Heart right ventricle (tissue), 16 donors: Measurements from ENCODE around the gene ZAP70. TPM values are rescaled to one million over a fixed set of nuclear protein-coding genes. Genes with fewer than 3 reads are reported as not detected.

Experiments
- ATAC-seq, 8 donors: fragments of 200-7000 bp; cut with Tn5 transposase; one replicate each; pipeline ENCODE4 v1.9.1; 2020; ENCODE audit warnings: mild to moderate bottlenecking in 8 of 8, moderate library complexity in 8 of 8, moderate number of reproducible peaks in 1 of 8
- DNase-seq, 2 donors: peaks; one replicate each; pipeline ENCODE4 v3.0.0-alpha.2; 2020
- H3K27ac ChIP-seq, 10 donors: fragments of 200-600 bp; sonication (generic) in 2 of 10; one replicate each; pipeline versions ENCODE4 v1.5.0 to v1.8.0; 2020 to 2022; ENCODE audit warnings: mild to moderate bottlenecking in 3 of 10
- H3K27me3 ChIP-seq, 7 donors: fragments of 200-600 bp; one replicate each; pipeline ENCODE4 v1.8.0; 2021 to 2022; ENCODE audit warnings: mild to moderate bottlenecking in 2 of 7
- H3K36me3 ChIP-seq, 9 donors: fragments of 200-600 bp; sonication (generic) in 1 of 9; one replicate each; pipeline versions ENCODE4 v1.5.0 to v1.8.0; 2020 to 2022; ENCODE audit warnings: mild to moderate bottlenecking in 2 of 9
- H3K4me1 ChIP-seq, 9 donors: fragments of 200-600 bp; sonication (generic) in 1 of 9; one replicate each; pipeline versions ENCODE4 v1.5.0 to v1.8.0; 2020 to 2022; ENCODE audit warnings: mild to moderate bottlenecking in 4 of 9
- H3K4me3 ChIP-seq, 10 donors: fragments of 200-600 bp; sonication (generic) in 2 of 10; one replicate each; pipeline versions ENCODE4 v1.5.0 to v1.8.0; 2020 to 2022; ENCODE audit warnings: mild to moderate bottlenecking in 7 of 10, moderate library complexity in 2 of 10
- H3K9me3 ChIP-seq, 11 donors: fragments of 200-600 bp in 10 of 11; sonication (generic) in 2 of 11; one replicate each; pipeline versions ENCODE4 v1.5.0 to v1.8.0; 2013 to 2022; ENCODE audit warnings: mild to moderate bottlenecking in 2 of 11, control low read depth in 1 of 11, moderate library complexity in 1 of 11
- CTCF ChIP-seq, 9 donors: fragments of 200-600 bp; sonication (generic) in 2 of 9; IDR thresholded peaks; one replicate each; pipeline versions ENCODE4 v1.5.0 to v1.8.0; 2021 to 2022; ENCODE audit warnings: antibody characterized with exemption in 9 of 9, mild to moderate bottlenecking in 5 of 9, moderate library complexity in 1 of 9
- WGBS, 2 donors: extraction: QIAGEN DNeasy Blood & Tissue Kit; methylation state at CpG; one replicate each; pipeline ENCODE4 v1.1.7; 2013; ENCODE audit warnings: inconsistent platforms in 1 of 2; 5-methylcytosine and 5-hydroxymethylcytosine counted together
- intact Hi-C, 10 donors: fragments of 100-400 bp; cut with DNase I; formaldehyde crosslinking; loops; one replicate each; pipeline versions ENCODE4 v1.11.1 to v1.14.2; 2022
- polyA plus RNA-seq, 2 donors: library from polyadenylated mRNA; stranded (reverse); fragments of 200-250 nt; gene quantifications; one replicate each; pipeline ENCODE4 v1.2.3, GENCODE V29; 2013
- total RNA-seq, 10 donors: library from RNA; stranded (reverse); fragmentation: NEBNext Ultra II Directional in 3 of 10; extraction: Animal tissue kit (Norgen Biotek cat#: 25700) in 3 of 10; gene quantifications; one replicate each; pipeline versions ENCODE4 v1.2.1 to v1.2.4, GENCODE V29; 2021 to 2023
- donor health status: Arrhythmogenic right ventricular cardiomyopathy.
- donor health status: ischemic (EF 13 %, LVEDD 7.1; RV severe dilation, severe dysfunction).
- donor health status: healthy with polysubstance abuse.
- donor health status: DM: no; HTN: yes; CAD: no.
- donor health status: DM: no; HTN: no; CAD: no.
- donor health status: ischemic (EF 25% LVEDD 6.9; RV normal size, moderate dysfunction).
- donor health status: ischemic (EF 25% LVEDD 5.7; RV mildly dilated, moderate dysfunction).
- donor health status: healthy.
- donor health status: DM: yes; HTN: yes; CAD: no.
- donor health status: Ischemic cardiomyopathy.
- donor health status: ischemic (EF 35%, LVEDD 5.7; RV mildly dilated, moderate dysfunction).
- donor health status: nonischemic (EF 11% LVEDD 7.7; RV severe dilation, severe dysfunction).
- donor health status: DM: yes; HTN: yes; CAD: no.
- donor health status: PGD.
- donor health status: ischemic (EF 29% LVEDD 5.4; RV normal size, mild dysfunction).
- donor health status: nonischemic (EF 23%, LVEDD 6.1; RV moderate dilation, normal function).

Gene ZAP70
- total and polyA plus RNA-seq, 12 donors = 0.42 to 8.7 (median 0.67) TPM

- Histone ChIP-seq H3K9me3 (no peaks in the 10 kb centered on the region), H3K27ac (no peak overlapping the region), H3K27me3 (no peaks in the 10 kb centered on the region), H3K4me3 (no peak overlapping the region), H3K36me3 (no peaks in the 10 kb centered on the region), H3K4me1 (no peaks in the 10 kb centered on the region)
- WGBS, 2 donors = 94 to 97% methylated on average over 16 of the region's 16 CpGs
- TF ChIP-seq CTCF (IDR thresholded peaks at IDR 0.05) = no peak
- no peak for ATAC-seq
- intact Hi-C loops = loop anchor here in 1 of 10 donors (10.0 kb wide), 1 partner anchor 665 kb away; no protein-coding TSS in a partner anchor
- no peak for DNase-seq
These were observed 6.2 kb downstream of the ZAP70 start for GRCh38 chr2:97719362-97720155.

GRCh38 chr2:97720746-97721145 is 7.4 kb downstream of the ZAP70 start:
- no peaks in the 10 kb centered on the region for H3K9me3 ChIP-seq
- DNase-seq = no peak
- no peak for ATAC-seq
- peaks cover 0 to 10% (median 6%) of the 10 kb centered on the region in 9 donors for H3K4me1 ChIP-seq
- no peak overlapping the region for H3K4me3 ChIP-seq
- no peak for TF ChIP-seq CTCF (IDR thresholded peaks at IDR 0.05)
- no peaks in the 10 kb centered on the region for H3K27me3 ChIP-seq
- 85 to 86% methylated on average over 2 of the region's 2 CpGs for WGBS, 2 donors
- H3K27ac ChIP-seq = no peak overlapping the region
- intact Hi-C loops = no loop called here
- H3K36me3 ChIP-seq = no peaks in the 10 kb centered on the region

- WGBS, 2 donors = 83 to 92% methylated on average over 6 of the region's 6 CpGs
- no peak for TF ChIP-seq CTCF (IDR thresholded peaks at IDR 0.05)
- no peaks in the 10 kb centered on the region for H3K27me3 ChIP-seq
- H3K9me3 ChIP-seq = peaks cover 0 to 7% (median 0%) of the 10 kb centered on the region in 11 donors
- DNase-seq = no peak
- ATAC-seq = no peak
- H3K36me3 ChIP-seq = no peaks in the 10 kb centered on the region
- H3K27ac ChIP-seq = no peak overlapping the region
- intact Hi-C loops = no loop called here
- H3K4me3 ChIP-seq = no peak overlapping the region
- H3K4me1 ChIP-seq = peaks cover 12 to 25% (median 20%) of the 10 kb centered on the region in 9 donors
These were observed 8.9 kb downstream of the ZAP70 start for GRCh38 chr2:97722227-97722626.

- DNase-seq (no peak), ATAC-seq (no peak)
- H3K27ac ChIP-seq = no peak overlapping the region
- WGBS, 2 donors = 76 to 85% methylated on average over 37 of the region's 37 CpGs
- H3K4me1 ChIP-seq = peaks cover 12 to 37% (median 31%) of the 10 kb centered on the region in 9 donors
- H3K9me3 ChIP-seq = peaks cover 0 to 7% (median 0%) of the 10 kb centered on the region in 11 donors
- H3K4me3 ChIP-seq = no peak overlapping the region
- no peaks in the 10 kb centered on the region for H3K36me3 ChIP-seq
- no peak for TF ChIP-seq CTCF (IDR thresholded peaks at IDR 0.05)
- intact Hi-C loops = no loop called here
- H3K27me3 ChIP-seq = no peaks in the 10 kb centered on the region
These were observed 10.0 kb downstream of the ZAP70 start for GRCh38 chr2:97723156-97724072.
